ENCODE results near the gene HIC2.
"Not testable (repeated sequence)": the region's sequence is repeated elsewhere in the genome, so short reads cannot be mapped to it uniquely, and the experiment has no call there.

HIC2 gene

DNA sequence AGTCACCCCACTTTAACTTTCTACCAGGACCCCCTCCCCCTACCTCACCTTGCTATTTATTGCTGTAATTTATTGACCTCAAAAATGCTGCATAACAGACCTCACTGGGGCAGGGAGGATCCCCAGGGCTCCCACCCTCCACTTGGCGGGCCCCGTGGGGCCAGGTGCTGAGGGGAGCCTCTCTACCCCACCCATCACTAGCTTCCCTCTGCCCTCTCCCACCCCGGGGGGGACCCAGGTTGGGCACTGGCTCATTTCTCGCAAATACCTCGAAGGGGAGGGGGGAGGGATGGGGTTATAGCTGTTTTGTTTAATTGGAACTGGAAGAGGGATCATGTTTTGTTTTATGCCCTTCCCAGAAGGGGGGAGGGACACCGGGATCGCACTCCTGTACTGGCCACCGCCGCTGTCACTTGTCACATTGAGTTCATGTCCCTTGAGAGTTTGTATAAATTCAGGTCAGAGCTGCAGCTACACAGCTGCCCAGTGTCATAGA is 33.7 kb downstream of the HIC2 start:
- no peak for DNase-seq (ENCODE audit: low read depth)

GRCh38 chr22:21451545-21452520 is 34.7 kb downstream of the HIC2 start:
- no peak for DNase-seq (ENCODE audit: low read depth)

DNA sequence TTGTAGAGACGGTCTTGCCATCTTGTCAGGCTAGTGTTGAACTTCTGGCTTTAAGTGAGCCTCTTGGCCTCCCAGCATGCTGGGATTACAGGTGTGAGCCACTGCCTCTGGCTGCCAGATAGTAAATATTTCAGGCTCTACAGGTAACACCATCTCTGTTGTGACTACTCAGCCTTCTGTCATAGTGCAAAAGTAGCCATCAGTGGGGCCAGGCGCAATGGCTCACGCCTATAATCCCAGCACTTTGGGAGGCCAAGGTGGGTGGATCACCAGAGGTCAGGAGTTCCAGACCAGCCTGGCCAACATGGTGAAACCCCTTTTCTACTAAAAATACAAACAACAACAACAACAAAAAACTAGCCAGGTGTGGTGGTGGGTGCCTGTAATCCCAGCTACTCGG is 35.5 kb downstream of the HIC2 start:
- DNase-seq (ENCODE audit: low read depth) = not testable (repeated sequence)

DNA sequence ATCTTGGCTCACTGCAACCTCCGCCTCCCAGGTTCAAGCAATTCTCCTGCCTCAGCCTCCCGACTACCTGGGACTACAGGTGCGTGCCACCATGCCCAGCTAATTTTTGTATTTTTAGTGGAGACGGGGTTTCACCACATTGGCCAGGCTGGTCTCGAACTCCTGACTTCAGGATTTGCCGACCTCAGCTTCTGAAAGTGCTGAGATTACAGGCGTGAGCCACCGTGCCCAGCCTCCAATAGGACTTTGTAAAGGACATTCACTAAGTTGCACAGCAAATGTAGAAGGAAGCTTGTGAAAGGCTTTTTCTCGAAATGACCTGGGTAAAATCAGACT is 37.8 kb downstream of the HIC2 start:
- not testable (repeated sequence) for DNase-seq (ENCODE audit: low read depth)

DNA sequence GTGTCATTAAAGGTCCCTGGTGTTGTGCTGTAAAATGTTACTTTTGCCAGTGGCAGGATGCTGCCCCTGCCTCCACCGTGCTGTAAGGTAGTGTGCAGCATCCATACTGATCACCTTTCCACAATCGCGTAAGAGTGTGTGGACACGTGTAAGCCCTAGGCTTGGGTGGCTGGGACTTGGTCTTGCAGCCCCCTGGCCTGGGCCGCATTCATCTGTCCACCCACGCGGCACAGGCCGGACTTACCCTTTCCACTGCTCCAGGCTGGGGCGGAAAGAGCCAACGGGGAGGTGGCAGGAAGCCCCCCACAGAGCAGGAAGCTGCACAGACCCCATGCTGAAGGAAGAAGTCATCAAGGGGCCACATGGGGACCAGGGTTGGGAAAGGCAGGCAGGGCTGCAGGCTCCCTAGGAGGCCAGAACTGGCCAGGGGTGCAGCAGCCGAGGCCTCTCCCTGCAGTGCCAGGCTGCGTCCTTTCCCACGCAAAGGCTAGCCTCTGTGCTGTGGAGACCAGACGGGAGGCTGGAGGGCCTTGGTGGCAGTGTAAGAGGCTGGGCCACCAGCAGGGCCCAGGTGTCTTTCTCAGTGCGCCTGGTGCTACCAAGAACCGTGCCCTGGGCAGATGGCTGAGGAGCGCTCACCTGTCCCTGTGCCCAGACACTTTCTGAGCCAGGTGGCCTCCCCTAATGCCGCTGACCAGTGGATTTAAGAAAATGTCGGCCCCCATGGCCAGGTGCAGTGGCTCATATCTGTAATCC is 38.3 kb downstream of the HIC2 start:
- no peak for DNase-seq (ENCODE audit: low read depth)

GRCh38 chr22:21457023-21457787 is 40.0 kb downstream of the HIC2 start:
- DNase-seq (ENCODE audit: low read depth) = no peak

- DNase-seq (ENCODE audit: low read depth) = not testable (repeated sequence)
Observed at GRCh38 chr22:21462672-21463071, 45.5 kb downstream of the HIC2 start.

DNA sequence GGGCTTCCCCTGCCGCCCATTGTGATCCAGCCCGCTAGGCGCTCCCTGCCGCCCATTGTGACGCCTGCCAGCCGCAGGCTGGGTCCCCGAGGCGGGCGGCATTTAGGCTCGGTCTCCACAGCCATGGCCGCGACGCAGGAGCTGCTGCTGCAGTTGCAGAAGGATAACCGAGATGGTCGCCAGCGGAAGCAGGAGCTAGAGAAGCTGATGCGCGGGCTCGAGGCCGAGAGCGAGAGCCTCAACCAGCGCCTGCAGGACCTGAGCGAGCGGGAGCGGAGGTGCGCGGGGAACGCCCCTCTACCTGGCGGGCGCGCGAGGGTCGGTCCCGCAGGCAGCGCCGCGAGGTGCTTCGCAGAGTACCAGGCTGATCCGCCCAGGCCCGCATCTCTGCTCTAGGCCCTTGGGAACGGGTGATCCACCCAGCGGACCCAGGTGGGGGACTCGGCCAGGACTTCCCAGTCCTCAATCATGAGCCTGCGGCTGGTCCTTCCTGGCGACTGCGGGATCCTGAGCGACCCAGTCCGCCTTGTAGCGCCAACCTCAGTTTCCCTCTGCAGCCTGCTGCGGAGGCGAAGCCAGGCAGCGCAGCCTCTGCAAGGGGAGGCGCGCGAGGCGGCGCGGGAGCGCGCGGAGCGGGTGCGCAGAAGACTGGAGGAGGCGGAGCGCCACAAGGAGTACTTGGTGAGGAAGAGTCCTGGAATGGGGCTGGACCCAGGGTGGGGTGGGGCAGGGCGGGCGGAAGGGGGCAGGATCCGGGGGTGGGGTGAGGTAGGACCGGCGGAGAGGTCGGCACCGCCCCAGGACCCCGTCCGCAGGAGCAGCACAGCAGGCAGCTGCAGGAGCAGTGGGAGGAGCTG is 50.4 kb downstream of the HIC2 start, which contains the start of gene TMEM191C:
Gene TMEM191C, plus strand, starts transcription at position 51 of the 857 bp plus-strand sequence. Its CDS starts 73 bp downstream, at position 124.
- not testable (repeated sequence) for DNase-seq (ENCODE audit: low read depth)

DNA sequence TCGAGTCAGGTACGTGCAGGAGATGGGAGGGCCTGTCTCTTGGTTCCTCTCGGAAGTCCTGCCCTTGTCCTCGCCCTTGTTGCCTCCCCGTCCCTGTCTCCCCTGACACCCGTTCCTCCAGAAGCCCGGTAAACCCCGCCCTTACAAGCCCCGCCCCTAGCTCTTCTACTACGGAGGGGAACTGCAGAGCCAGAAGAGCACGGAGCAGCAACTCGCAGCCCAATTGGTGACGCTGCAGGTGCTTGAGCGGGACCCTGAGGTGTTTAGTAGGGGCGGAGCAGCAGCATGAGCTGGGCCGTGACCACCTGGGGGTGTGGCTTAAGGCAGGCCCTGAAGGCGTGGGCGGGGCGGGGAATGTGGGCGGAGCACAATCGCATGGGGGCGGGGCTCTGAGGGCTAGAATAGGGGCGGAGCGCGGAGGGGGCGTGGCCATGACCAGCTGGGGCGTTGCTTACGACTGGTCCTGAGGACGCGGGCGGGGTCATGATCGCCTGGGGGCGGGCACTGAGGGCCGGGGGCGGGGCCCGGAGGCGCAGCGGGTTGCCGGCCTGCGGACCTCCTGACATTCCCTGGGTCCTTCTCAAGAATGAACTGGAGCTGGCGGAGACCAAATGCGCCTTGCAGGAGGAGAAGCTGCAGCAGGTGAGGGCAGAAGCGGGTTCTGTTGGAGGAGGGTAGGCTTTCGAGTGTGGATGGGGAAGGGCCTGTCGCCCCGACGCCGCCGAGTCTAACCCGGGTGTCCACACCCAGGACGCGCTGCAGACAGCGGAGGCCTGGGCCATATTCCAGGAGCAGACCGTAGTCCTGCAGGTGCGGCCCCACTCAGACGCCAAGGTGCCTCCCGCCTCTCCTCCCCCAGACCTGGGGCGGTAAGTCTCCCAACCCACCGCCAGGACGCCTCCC is 51.3 kb downstream of the HIC2 start:
- DNase-seq (ENCODE audit: low read depth) = peak; percentile 87

- not testable (repeated sequence) for DNase-seq (ENCODE audit: low read depth)
Observed at GRCh38 chr22:21469097-21469994, 52.2 kb downstream of the HIC2 start.

DNA sequence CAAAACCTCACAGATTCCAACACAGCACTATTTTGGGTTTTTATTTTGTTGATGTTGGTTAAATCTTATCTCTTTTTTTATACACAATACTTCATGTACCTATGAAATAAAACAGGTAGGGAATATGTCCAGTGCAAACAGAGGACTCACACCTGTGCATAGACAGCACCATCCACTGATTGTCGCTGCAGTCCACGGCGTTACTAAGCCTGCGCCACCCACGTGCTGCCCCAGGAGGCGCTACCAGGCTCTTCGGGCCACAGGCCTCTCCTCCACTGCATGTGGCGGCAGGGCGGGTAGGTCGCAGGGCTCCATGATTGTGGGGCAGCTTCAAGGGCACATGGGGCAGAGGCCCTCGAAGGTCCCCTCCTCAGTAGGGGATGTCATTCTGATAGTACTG is 55.8 kb downstream of the HIC2 start:
- DNase-seq (ENCODE audit: low read depth) = not testable (repeated sequence)

DNA sequence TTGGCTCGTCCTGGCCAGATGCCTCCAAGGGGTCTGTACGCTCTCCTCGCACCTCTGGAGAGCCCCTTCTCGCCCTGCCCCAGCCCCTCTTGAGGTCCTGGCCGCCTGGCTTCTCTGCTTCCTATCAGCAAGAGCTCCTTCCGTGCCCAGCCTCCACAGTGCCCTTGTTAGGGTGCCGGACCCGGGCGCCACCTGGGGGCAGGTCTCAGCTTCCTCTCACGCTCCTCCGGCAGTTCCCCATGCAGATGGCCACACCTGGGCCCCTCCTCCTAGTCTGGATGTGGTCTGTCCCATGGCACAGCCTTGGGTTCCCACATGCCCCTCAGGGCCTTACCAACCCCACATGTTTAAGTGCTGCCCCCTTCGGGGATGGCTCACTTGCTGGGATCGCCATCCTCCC is 56.5 kb downstream of the HIC2 start:
- not testable (repeated sequence) for DNase-seq (ENCODE audit: low read depth)

DNA sequence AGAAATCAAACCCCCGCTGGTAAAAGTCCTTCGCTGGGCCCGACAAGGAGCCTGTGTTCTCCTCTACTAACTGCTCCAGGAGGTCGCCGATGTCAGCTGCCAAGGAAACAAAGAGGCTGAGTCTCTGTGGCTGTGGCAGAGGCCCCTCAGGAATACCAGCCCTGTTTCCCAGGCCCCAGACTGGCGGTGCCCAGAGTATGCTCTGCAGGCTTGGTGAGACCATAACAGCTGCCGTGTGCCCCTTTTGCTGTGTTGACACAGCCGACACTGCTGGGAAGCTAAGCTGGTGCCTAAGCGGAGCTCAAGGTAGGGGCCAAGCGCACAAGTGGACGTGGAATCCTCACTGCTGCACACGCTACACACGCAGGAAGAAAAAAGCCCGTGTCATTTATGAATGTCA is 66.9 kb downstream of the HIC2 start:
- DNase-seq (ENCODE audit: low read depth) = not testable (repeated sequence)

- not testable (repeated sequence) for DNase-seq (ENCODE audit: low read depth)
Observed at GRCh38 chr22:21487723-21488122, 70.6 kb downstream of the HIC2 start.

- DNase-seq (ENCODE audit: low read depth) = not testable (repeated sequence)
Observed at GRCh38 chr22:21489149-21489680, 72.0 kb downstream of the HIC2 start.

DNA sequence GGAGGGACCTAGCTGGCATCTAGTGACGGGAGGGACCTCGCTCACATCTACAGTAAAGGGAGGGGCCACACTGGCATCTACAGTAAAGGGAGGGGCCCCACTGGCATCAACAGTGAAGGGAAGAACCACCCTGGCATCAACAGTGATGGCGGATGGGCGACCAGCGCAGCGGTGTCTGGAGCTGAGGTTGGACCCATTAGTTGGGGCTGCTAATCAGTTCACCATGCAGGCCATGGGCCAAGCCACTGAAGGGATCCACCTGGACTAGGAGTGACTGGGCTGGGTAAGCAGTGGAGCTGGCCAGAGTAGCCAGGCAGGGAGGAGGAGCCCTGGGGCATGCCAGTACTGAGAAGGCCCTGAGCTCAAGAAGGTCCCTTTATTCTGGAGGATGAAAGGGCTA is 73.4 kb downstream of the HIC2 start:
- not testable (repeated sequence) for DNase-seq (ENCODE audit: low read depth)

GRCh38 chr22:21492271-21492670 is 75.1 kb downstream of the HIC2 start:
- DNase-seq (ENCODE audit: low read depth) = not testable (repeated sequence)

Data from T follicular helper cell (primary cell).